ENCODE measurements around the gene TMEFF1. TPM values are rescaled to one million over a fixed set of nuclear protein-coding genes. Genes with fewer than 3 reads are reported as not detected.
"Not testable (repeated sequence)": the region's sequence is repeated elsewhere in the genome, so short reads cannot be mapped to it uniquely, and the experiment has no call there.

The TMEFF1 gene
- total RNA-seq, 1 donor from 2014 or later: 11.5 TPM

- no peak for DNase-seq (ENCODE audit: low read depth in 2 of 2)
Measured at GRCh38 chr9:100489836-100490235, 16.9 kb downstream of the TMEFF1 start.

GRCh38 chr9:100492952-100493351, 20.0 kb downstream of the TMEFF1 start:
- DNase-seq (ENCODE audit: low read depth in 2 of 2): peak; percentile 66 to 92

- peak in 1 of 2 donors; percentile 11 for DNase-seq (ENCODE audit: low read depth in 2 of 2)
Measured at GRCh38 chr9:100498592-100498991, 25.6 kb downstream of the TMEFF1 start.

DNA sequence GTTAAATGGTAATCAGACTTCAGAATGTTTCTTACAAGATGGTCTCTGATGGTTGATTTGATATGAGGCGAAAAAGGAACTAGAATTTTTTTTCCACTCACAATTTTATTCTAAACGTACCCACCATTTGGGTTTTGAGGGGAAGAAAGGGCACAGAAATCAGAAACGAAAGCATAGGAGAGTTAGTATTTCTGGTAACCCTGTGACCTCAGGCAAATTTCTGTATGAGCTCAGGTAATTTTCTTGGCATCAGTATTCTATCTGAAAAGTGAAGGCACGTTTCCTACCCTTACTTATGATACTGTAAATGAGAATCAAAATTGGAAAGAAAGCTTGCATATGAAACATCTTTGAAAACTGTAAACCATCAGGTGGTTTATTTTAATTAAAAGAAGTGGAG, 26.5 kb downstream of the TMEFF1 start:
- no peak for DNase-seq (ENCODE audit: low read depth in 2 of 2)

DNA sequence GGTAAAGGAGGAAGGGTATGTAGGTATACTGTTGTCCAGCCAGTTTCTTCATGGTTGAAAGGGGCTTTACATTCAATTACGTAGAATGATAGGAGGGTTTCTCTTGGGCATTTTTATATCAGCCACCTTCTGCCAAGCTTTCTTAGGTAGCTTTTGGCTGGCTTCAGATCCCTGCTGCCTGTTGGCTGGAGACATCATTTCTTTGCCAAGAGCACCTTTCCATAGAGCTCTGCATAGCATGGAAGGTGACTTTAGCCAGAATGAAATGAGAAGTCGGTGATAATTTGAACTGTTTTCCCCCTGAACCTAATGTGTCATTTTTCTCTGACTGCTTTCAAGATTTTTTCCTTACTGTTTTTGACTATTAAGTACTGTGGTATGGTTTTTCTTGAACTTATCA, 26.9 kb downstream of the TMEFF1 start:
- DNase-seq (ENCODE audit: low read depth in 2 of 2): no peak

GRCh38 chr9:100505564-100506159, 32.7 kb downstream of the TMEFF1 start:
- DNase-seq (ENCODE audit: low read depth in 2 of 2): peak; percentile 75 to 76

GRCh38 chr9:100507350-100507749, 34.4 kb downstream of the TMEFF1 start:
- not testable (repeated sequence) for DNase-seq (ENCODE audit: low read depth in 2 of 2)

- DNase-seq (ENCODE audit: low read depth in 2 of 2): no peak
Measured at GRCh38 chr9:100511205-100511604, 38.3 kb downstream of the TMEFF1 start.

DNA sequence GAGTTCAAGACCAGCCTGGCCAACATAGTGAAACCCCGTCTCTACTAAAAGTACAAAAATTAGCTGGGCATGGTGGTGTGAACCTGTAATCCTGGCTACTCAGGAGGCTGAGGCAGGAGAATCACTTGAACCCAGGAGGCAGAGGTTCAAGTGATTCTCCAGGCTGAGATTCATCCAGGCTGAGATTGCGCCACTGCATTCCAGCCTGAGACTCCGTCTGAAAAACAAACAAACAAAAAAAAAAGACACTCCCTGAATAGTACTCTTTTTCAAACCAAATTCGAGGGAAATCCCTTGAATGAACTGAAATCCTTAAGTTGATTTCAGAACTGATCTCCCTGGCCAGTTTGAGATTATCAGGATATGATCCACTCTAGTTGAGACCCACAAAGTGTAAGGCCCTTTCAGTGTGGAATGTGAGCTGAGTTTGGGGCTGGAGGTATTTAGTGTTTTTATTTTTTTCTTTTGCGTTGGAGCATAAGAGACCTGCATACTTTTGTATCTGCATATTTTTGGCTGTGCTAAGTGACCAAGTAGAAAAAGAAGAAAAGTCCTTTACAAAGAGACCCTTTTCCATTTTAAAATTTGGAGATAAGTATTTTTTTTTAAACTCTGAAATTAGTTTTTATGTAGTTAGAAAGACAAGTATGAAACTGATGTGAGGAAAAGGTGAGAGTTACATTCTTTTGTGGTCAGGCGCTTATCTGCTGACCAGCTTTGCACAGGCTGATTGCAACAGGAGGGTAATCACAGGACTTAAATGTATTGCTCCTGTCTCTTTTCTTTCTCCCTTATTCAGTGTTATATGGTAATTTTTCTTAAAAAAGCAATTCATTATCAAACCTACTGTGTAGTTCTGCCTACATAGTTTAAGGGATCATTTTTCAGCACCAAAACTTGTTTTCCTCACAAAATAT, 42.9 kb downstream of the TMEFF1 start:
- DNase-seq (ENCODE audit: low read depth in 2 of 2): peak in 1 of 2 donors; percentile 26

DNA sequence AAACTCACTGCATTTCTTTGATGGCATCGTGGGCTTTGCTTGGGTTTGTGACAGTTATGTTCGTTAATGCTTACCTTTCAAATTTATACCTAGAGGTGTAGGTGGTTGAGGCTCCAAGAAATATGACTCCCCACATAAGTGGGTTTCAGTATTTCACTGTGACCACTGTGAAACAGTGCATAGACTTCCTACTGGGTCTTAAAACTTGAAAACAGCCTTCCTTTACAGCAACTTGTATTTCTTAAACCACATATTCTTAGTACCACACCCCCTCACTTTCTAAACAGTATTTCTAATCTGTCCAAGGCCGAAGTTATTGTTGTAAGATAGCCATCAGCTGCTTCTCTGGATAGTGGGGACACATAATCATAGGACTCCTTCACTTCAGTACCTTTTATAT, 48.3 kb downstream of the TMEFF1 start:
- DNase-seq (ENCODE audit: low read depth in 2 of 2): no peak

GRCh38 chr9:100525563-100525962, 52.6 kb downstream of the TMEFF1 start:
- DNase-seq (ENCODE audit: low read depth in 2 of 2): peak in 1 of 2 donors; percentile 47

- DNase-seq (ENCODE audit: low read depth in 2 of 2): not testable (repeated sequence)
Measured at GRCh38 chr9:100527180-100527794, 54.3 kb downstream of the TMEFF1 start.

GRCh38 chr9:100534401-100534800, 61.5 kb downstream of the TMEFF1 start:
- no peak for DNase-seq (ENCODE audit: low read depth in 2 of 2)

GRCh38 chr9:100540327-100540726, 67.4 kb downstream of the TMEFF1 start:
- no peak for DNase-seq (ENCODE audit: low read depth in 2 of 2)

DNA sequence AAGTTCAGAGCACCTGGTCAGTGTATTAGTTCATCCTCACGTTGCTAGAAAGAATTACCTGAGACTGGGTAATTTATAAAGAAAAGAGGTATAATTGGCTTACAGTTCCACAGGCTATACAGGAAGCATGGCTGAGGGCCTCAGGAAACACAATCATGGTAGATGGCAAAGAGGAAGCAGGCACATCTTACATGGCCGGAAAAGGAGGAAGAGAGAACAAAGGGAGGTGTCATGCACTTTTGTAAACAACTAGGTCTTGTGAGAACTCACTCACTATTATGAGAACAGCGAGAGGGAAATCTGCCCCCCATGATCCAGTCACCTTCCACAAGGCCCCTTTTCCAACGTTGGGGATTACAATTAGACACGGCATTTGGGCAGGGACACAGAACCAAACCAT, 76.1 kb downstream of the TMEFF1 start:
- DNase-seq (ENCODE audit: low read depth in 2 of 2): peak; percentile 90 to 98

DNA sequence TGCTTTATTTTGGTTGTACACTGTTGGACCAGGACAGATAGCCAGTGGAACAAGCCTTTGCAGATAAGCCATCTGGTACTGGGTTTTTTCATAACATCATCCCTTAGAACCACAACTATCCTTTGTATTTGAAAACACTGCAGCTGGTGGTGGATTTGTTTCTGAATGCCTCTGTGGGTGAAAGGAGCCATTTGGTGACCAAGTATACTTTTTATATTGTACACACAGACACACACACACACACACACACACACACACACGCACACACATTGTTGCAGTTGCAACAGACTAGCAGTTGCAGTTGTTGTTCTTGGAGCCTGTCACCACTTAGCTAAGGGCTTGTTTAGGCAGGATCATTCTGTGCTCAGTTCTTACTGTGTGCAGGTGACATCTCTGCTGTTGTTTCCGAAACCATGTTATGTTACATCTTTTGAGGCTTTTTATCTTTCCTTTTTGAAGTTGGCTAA, 82.0 kb downstream of the TMEFF1 start:
- peak in 1 of 2 donors; percentile 74 for DNase-seq (ENCODE audit: low read depth in 2 of 2)

DNA sequence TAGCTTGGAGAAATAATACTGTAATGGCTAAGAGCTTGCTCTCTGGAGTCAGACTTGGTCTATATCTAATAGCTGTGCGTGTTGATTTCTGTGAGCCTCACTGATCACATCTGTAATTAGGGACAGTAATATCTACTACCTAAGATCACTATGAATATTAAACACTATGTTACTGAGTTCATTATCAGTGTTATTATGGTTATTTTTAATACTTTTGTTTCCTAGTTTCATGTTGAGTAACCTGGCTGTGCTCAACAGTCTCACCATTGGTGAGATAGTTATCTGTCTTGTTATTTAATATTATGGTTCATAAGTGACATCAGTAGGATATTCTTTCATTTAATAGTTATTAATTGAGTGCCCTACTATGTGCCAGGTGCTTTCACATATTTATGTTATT, 82.5 kb downstream of the TMEFF1 start:
- DNase-seq (ENCODE audit: low read depth in 2 of 2): no peak

- no peak for DNase-seq (ENCODE audit: low read depth in 2 of 2)
Measured at GRCh38 chr9:100557053-100557452, 84.1 kb downstream of the TMEFF1 start.

DNA sequence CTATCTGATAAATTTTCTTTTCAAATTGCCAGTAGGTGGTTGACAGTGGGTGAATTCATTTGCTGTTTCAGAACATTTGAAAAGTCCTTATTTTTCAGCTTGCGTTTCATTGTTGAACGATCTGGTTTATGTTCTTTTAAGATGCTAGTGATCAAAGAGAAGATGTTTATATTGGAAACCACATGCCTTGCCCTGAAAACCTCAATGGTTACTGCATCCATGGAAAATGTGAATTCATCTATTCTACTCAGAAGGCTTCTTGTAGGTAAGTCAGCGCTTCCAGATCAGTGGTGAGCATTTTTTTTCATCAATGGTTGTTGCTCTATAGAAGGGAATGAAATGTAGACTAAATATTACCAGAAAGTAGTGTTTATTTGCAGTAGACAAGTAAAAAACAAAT, 88.3 kb downstream of the TMEFF1 start:
- DNase-seq (ENCODE audit: low read depth in 2 of 2): no peak

GRCh38 chr9:100567856-100568255, 94.9 kb downstream of the TMEFF1 start:
- no peak for DNase-seq (ENCODE audit: low read depth in 2 of 2)

- no peak for DNase-seq (ENCODE audit: low read depth in 2 of 2)
Measured at GRCh38 chr9:100573655-100574260, 100.8 kb downstream of the TMEFF1 start.

DNA sequence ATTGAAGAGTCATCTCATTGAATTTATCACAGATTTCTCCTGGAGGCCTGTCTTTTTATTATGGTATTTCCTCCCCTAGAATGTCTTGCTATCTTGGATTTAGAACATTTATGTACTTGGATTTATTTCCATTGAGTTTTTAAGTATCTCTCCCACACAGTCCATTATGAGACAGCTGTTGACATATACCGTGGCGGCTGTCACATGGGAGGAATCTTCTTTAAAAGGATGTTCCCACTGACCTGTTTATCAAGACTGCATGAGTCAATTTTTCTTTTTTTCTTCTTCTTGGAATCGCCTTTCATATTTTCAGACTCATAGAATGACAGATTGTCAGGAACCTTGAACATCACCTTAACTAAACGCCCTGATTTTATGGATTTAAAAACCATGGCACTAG, 102.1 kb downstream of the TMEFF1 start:
- no peak for DNase-seq (ENCODE audit: low read depth in 2 of 2)
